HG03039 (cell line): ENCODE measurements around the gene ROPN1B.

ENCODE experiments used
- ATAC-seq: cut with Tn5 transposase; IDR thresholded peaks from one replicate; pipeline ENCODE4 v1.9.1; 2021; ENCODE audit warnings: mild to moderate bottlenecking, moderate library complexity; ENCODE audit not compliant: unreplicated experiment

ROPN1B gene

DNA sequence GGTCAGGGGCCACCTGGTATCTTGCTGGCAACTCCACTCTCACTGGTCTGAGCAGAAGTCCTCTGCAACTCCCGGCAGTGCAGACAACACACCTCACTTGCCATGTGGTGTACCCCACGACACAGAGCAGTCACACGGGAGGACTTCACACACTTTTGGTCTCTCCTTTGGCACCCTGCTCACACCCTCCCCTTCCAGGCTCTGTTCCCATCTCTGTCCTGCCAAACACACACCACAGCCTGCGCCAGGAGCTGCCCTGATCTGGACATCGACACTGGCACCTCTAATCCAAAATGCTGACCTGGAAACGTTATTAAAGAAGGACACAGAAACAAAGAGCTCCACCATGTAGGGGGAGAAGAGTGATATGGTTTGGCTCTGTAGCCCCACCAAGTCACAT lies 57.8 kb downstream of the ROPN1B start:
- no peak for ATAC-seq

DNA sequence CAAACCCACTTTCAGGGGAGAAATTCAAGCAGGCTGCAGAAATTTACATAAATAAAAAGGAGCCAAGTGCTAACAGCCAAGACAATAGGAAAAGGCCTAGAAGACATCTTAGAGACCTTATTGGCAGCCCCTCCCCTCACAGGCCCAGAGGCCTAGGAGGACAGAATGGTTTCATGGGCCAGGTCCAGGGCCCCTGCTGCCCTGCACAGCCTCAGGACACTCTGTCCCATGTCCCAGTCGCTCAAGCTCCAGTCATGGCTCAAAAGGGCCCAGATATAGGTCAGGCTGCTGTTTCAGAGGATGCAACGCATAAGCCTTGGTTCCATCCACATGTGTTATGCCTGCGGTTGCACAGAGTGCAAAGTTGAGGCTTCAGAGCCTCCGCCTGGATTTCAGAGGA lies 59.1 kb downstream of the ROPN1B start:
- ATAC-seq = no peak

DNA sequence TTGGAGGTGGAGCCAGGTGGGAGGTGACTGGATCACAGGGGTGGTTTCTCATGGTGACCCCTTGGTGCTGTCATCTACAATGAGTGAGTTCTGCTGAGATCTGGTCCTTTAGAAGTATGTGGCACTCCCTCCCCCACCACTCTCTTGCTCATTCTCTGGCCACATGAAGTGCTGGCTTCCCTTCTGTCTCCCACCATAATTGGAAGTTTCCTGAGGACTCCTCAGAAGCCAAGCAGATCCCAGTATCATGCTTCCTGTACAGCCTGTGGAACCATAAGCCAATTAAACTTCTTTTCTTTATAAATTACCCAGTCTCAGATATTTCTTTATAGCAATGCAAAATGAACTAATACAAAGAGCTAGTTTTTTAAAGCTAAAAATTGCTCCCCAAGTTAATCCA lies 60.3 kb downstream of the ROPN1B start:
- ATAC-seq = no peak

DNA sequence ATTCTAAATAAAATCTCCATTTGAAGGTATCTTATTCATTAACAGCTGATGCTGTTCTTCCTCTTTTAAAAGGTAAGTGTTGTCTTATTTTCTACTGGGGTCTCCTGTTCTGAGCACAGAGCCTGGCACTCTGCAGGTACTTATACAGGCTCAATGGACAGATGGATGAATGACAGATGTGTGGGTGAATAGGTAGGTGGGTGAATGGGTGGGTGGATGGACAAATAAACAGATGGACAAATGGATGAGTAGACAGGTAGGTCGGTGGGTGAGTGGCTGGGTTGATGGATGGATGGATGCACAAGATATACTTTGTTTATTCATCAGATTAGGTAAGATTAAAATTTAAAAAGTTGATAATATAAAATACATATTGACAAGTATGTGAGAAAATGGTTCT lies 61.5 kb downstream of the ROPN1B start:
- no peak for ATAC-seq

DNA sequence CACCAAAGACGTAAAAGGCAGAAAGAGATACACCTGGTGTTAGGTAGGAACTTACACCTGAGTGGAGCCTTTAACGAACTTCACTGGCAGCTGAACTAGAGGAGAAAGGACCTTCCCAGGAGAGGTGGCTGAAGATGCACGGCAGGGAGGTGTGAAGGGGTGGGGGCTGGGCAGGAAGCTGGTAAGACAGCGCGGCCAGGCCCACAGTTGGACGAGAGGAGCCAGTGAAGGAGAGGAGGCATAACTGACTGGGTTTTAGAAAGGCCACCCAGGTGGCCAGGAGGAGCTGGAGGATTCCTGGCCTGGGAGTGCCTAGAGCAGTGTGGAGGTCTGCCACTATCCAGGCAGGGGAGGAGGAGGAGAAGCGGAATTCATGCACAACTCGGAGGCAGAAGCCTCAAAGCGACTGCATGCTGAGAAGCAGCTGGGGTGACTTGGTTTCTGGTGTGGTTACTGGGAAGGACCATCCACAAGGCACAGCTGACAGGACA lies 63.0 kb downstream of the ROPN1B start:
- no peak for ATAC-seq
